Measurements from ENCODE around the gene REC8.

The REC8 gene

DNA sequence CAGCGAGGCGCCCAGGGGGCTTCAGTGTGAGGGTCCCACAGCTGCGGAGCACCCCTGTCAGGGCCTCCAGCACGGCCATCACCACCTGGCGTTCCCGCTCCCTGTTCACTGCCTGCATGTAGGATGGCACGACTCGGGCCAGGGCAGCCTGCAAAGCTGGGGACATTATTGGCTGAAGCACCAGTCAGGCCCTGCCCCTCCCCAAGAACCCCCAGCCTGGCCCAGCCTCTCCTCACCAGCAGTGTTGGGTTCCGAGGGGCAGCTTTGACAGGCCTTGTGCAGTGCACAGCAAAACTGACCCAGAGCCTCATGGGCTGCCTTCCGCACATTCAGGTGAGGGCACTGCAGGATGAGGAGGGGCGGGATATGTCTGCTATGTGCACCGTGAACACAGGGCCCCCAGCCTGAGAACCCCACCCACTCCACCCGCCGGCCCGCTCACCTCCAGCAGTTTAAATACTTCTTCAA, 11.2 kb downstream of the REC8 start:
- Histone ChIP-seq H3K36me3 (ENCODE audit: low read length) (no peaks in the 10 kb centered on the region), H3K27ac (ENCODE audit: low read depth, low read length) (no peak overlapping the region), H3K4me2 (ENCODE audit: low read depth, low read length, poor library complexity, severe bottlenecking) (no peak overlapping the region), H3F3A (ENCODE audit: insufficient read depth) (no peaks in the 10 kb centered on the region), H4K20me1 (ENCODE audit: low read depth, low read length) (no peaks in the 10 kb centered on the region), H3K4me3 (ENCODE audit: insufficient read depth, low read length, poor library complexity, severe bottlenecking) (no peak overlapping the region), H3K27me3 (ENCODE audit: low read length) (no peaks in the 10 kb centered on the region), H3K9me3 (ENCODE audit: insufficient read depth, low read length) (no peaks in the 10 kb centered on the region), H3K9ac (ENCODE audit: low read length) (no peak overlapping the region), H3K9me2 (replicated peaks; ENCODE audit: insufficient read depth, low read length) (no peaks in the 10 kb centered on the region), H3K79me2 (ENCODE audit: insufficient read depth, low read length) (no peaks in the 10 kb centered on the region), H2AFZ (ENCODE audit: low read depth, low read length, severe bottlenecking) (no peak overlapping the region)
- no peak for TF ChIP-seq EZH2phosphoT487 (conservative IDR thresholded peaks at IDR 0.05; ENCODE audit: low read length)

- Histone ChIP-seq H3K9ac (ENCODE audit: low read length) (no peak overlapping the region), H3K4me2 (ENCODE audit: low read depth, low read length, poor library complexity, severe bottlenecking) (no peak overlapping the region), H3K27me3 (ENCODE audit: low read length) (no peaks in the 10 kb centered on the region), H3K79me2 (ENCODE audit: insufficient read depth, low read length) (no peaks in the 10 kb centered on the region), H3K4me3 (ENCODE audit: insufficient read depth, low read length, poor library complexity, severe bottlenecking) (no peak overlapping the region), H2AFZ (ENCODE audit: low read depth, low read length, severe bottlenecking) (no peak overlapping the region), H3K9me3 (ENCODE audit: insufficient read depth, low read length) (no peaks in the 10 kb centered on the region), H3K27ac (ENCODE audit: low read depth, low read length) (no peak overlapping the region), H3K9me2 (replicated peaks; ENCODE audit: insufficient read depth, low read length) (no peaks in the 10 kb centered on the region), H4K20me1 (ENCODE audit: low read depth, low read length) (no peaks in the 10 kb centered on the region), H3F3A (ENCODE audit: insufficient read depth) (peaks cover 6% of the 10 kb centered on the region), H3K36me3 (ENCODE audit: low read length) (no peaks in the 10 kb centered on the region)
- TF ChIP-seq CTCF (IDR thresholded peaks at IDR 0.05; ENCODE audit: insufficient read depth, low read length, poor library complexity, severe bottlenecking) = no peak
- no peak for TF ChIP-seq EZH2phosphoT487 (conservative IDR thresholded peaks at IDR 0.05; ENCODE audit: low read length)
These were observed 12.5 kb downstream of the REC8 start for GRCh38 chr14:24184104-24184970.

DNA sequence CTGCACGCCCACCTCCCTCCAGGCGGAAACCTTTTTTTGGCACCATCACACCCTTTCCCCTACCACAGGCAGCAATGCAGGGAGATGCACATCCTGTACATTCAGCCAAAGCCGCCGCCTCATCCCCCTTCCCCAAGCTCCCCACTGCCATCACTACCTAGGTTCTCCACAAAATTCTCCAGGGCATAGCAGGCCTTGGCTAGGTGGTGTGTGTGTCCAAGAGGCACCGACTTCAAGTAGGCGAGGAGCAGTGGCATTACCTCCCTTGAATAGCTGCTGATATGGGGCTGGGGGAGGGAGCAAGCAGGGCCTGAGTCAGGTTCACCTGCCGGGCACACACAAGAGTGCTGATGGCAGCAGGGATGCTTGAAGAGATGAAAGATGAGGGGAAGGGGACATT, 13.1 kb downstream of the REC8 start:
- Histone ChIP-seq H3K4me3 (ENCODE audit: insufficient read depth, low read length, poor library complexity, severe bottlenecking) (no peak overlapping the region), H4K20me1 (ENCODE audit: low read depth, low read length) (no peaks in the 10 kb centered on the region), H3K27me3 (ENCODE audit: low read length) (no peaks in the 10 kb centered on the region), H3F3A (ENCODE audit: insufficient read depth) (peaks cover 13% of the 10 kb centered on the region), H3K27ac (ENCODE audit: low read depth, low read length) (no peak overlapping the region), H3K9ac (ENCODE audit: low read length) (no peak overlapping the region), H3K4me2 (ENCODE audit: low read depth, low read length, poor library complexity, severe bottlenecking) (no peak overlapping the region), H2AFZ (ENCODE audit: low read depth, low read length, severe bottlenecking) (no peak overlapping the region), H3K9me2 (replicated peaks; ENCODE audit: insufficient read depth, low read length) (no peaks in the 10 kb centered on the region), H3K79me2 (ENCODE audit: insufficient read depth, low read length) (no peaks in the 10 kb centered on the region), H3K9me3 (ENCODE audit: insufficient read depth, low read length) (no peaks in the 10 kb centered on the region), H3K36me3 (ENCODE audit: low read length) (no peaks in the 10 kb centered on the region)
- TF ChIP-seq CTCF (IDR thresholded peaks at IDR 0.05; ENCODE audit: insufficient read depth, low read length, poor library complexity, severe bottlenecking) (no peak), EZH2phosphoT487 (conservative IDR thresholded peaks at IDR 0.05; ENCODE audit: low read length) (no peak)

GRCh38 chr14:24185741-24186140, 13.9 kb downstream of the REC8 start:
- TF ChIP-seq CTCF (IDR thresholded peaks at IDR 0.05; ENCODE audit: insufficient read depth, low read length, poor library complexity, severe bottlenecking) (no peak), EZH2phosphoT487 (conservative IDR thresholded peaks at IDR 0.05; ENCODE audit: low read length) (no peak)
- H3K27me3 ChIP-seq (ENCODE audit: low read length) = no peaks in the 10 kb centered on the region
- H3K27ac ChIP-seq (ENCODE audit: low read depth, low read length) = no peak overlapping the region
- peaks cover 14% of the 10 kb centered on the region for H3F3A ChIP-seq (ENCODE audit: insufficient read depth)
- no peak overlapping the region for H2AFZ ChIP-seq (ENCODE audit: low read depth, low read length, severe bottlenecking)
- H3K4me2 ChIP-seq (ENCODE audit: low read depth, low read length, poor library complexity, severe bottlenecking) = no peak overlapping the region
- no peaks in the 10 kb centered on the region for H3K79me2 ChIP-seq (ENCODE audit: insufficient read depth, low read length)
- no peak overlapping the region for H3K4me3 ChIP-seq (ENCODE audit: insufficient read depth, low read length, poor library complexity, severe bottlenecking)
- H3K9ac ChIP-seq (ENCODE audit: low read length) = no peak overlapping the region
- H4K20me1 ChIP-seq (ENCODE audit: low read depth, low read length) = no peaks in the 10 kb centered on the region
- H3K9me3 ChIP-seq (ENCODE audit: insufficient read depth, low read length) = no peaks in the 10 kb centered on the region
- no peaks in the 10 kb centered on the region for H3K36me3 ChIP-seq (ENCODE audit: low read length)
- H3K9me2 ChIP-seq (replicated peaks; ENCODE audit: insufficient read depth, low read length) = no peaks in the 10 kb centered on the region
